Natural killer cell (primary cell): Measurements from ENCODE around the gene HDAC11. TPM values are rescaled to one million over a fixed set of nuclear protein-coding genes. Genes with fewer than 3 reads are reported as not detected.

Experiments used
- ATAC-seq, 3 donors: fragments of 150-1000 bp in 2 of 3; fragments of 200-7000 bp in 1 of 3; cut with Tn5 transposase; 1 replicate in 1 of 3; 2 replicates in 2 of 3; pipeline ENCODE4 v1.10.0; 2021; ENCODE audit warnings: mild to moderate bottlenecking in 2 of 3, moderate library complexity in 2 of 3
- DNase-seq, 2 donors: peaks; one replicate each; pipeline versions ENCODE4 v3.0.0 to v3.0.0-alpha.2; 2013 to 2021; ENCODE audit warnings: mixed read lengths in 1 of 2
- H3K27ac ChIP-seq: one replicate; pipeline ENCODE4 v1.5.1; 2013; ENCODE audit warnings: mild to moderate bottlenecking, low read length
- H3K27me3 ChIP-seq: one replicate; pipeline ENCODE4 v1.6.1; 2013; ENCODE audit warnings: low read length; ENCODE audit not compliant: control insufficient read depth, insufficient read depth
- H3K36me3 ChIP-seq: one replicate; pipeline ENCODE4 v1.6.1; 2013; ENCODE audit warnings: low read length; ENCODE audit not compliant: control insufficient read depth, insufficient read depth
- H3K4me1 ChIP-seq: one replicate; pipeline ENCODE4 v1.6.1; 2013; ENCODE audit warnings: low read length; ENCODE audit not compliant: control insufficient read depth, insufficient read depth
- H3K4me3 ChIP-seq: one replicate; pipeline ENCODE4 v1.5.1; 2013; ENCODE audit warnings: low read length
- H3K9me3 ChIP-seq: one replicate; pipeline ENCODE4 v1.6.1; 2013; ENCODE audit warnings: low read length; ENCODE audit not compliant: control insufficient read depth, insufficient read depth
- H3K27ac Mint-ChIP-seq, 2 donors: one replicate each; pipeline ENCODE4 v1.8.0; 2022; ENCODE audit warnings: mild to moderate bottlenecking in 2 of 2, mixed read lengths in 2 of 2, moderate library complexity in 1 of 2
- H3K27me3 Mint-ChIP-seq, 2 donors: one replicate each; pipeline ENCODE4 v1.8.0; 2022; ENCODE audit warnings: low read depth in 2 of 2, mixed read lengths in 2 of 2
- H3K36me3 Mint-ChIP-seq: one replicate; pipeline ENCODE4 v1.8.0; 2022; ENCODE audit warnings: mixed read lengths
- H3K4me1 Mint-ChIP-seq, 2 donors: one replicate each; pipeline ENCODE4 v1.8.0; 2022; ENCODE audit warnings: mixed read lengths in 2 of 2
- H3K4me3 Mint-ChIP-seq: one replicate; pipeline ENCODE4 v1.8.0; 2022; ENCODE audit warnings: mild to moderate bottlenecking, moderate library complexity, mixed read lengths
- H3K9me3 Mint-ChIP-seq, 2 donors: one replicate each; pipeline ENCODE4 v1.8.0; 2022; ENCODE audit warnings: mixed read lengths in 2 of 2
- CTCF ChIP-seq: fragments of 200-600 bp; IDR thresholded peaks from one replicate; pipeline ENCODE4 v1.8.0; 2022; ENCODE audit warnings: antibody characterized with exemption
- WGBS: methylation state at CpG from one replicate; pipeline ENCODE4 v1.1.7; 2013; ENCODE audit warnings: missing lambda C conversion rate; ENCODE audit not compliant: insufficient coverage; 5-methylcytosine and 5-hydroxymethylcytosine counted together
- intact Hi-C: fragments of 100-400 bp; cut with micrococcal nuclease; formaldehyde crosslinking; loops from one replicate; pipeline ENCODE4 v1.14.2; 2022
- total RNA-seq, 4 donors: library from RNA; stranded (reverse); fragments of 120-200 nt in 1 of 4; gene quantifications; one replicate each; pipeline versions ENCODE4 v1.2.3 to v1.2.4, GENCODE V29; 2013 to 2022

The HDAC11 gene
- total RNA-seq, 3 donors from 2014 or later (not counting 1 experiment from before 2014, with no cell fraction given), result 3.4 to 5.3 (median 3.9) TPM

- WGBS, result 90% methylated on average over 8 of the region's 9 CpGs
- DNase-seq (no peak), ATAC-seq (no peak)
- Mint-ChIP-seq H3K4me3 (no peak overlapping the region), H3K4me1 (peaks cover 5 to 7% of the 10 kb centered on the region in 2 donors), H3K9me3 (no peaks in the 10 kb centered on the region), H3K27ac (no peak overlapping the region), H3K36me3 (no peaks in the 10 kb centered on the region), H3K27me3 (peaks cover 9 to 20% of the 10 kb centered on the region in 2 donors)
- peaks cover 5% of the 10 kb centered on the region for H3K27me3 ChIP-seq
- TF ChIP-seq CTCF, result no peak
- intact Hi-C loops, result no loop called here
- H3K9me3 ChIP-seq, result no peaks in the 10 kb centered on the region
- H3K4me1 ChIP-seq, result no peaks in the 10 kb centered on the region
- H3K4me3 ChIP-seq, result no peak overlapping the region
- no peak overlapping the region for H3K27ac ChIP-seq
- no peaks in the 10 kb centered on the region for H3K36me3 ChIP-seq
Observed at GRCh38 chr3:13538520-13539291, 58.6 kb downstream of the HDAC11 start.

- Mint-ChIP-seq H3K27ac (no peak overlapping the region), H3K27me3 (peaks cover 14 to 20% of the 10 kb centered on the region in 2 donors)
- 91% methylated on average over 5 of the region's 5 CpGs for WGBS
Observed at GRCh38 chr3:13539292-13539638, 59.2 kb downstream of the HDAC11 start.

GRCh38 chr3:13539671-13540070 lies 59.6 kb downstream of the HDAC11 start:
- intact Hi-C loops, result no loop called here

More at GRCh38 chr3:13539292-13539638, 59.2 kb downstream of the HDAC11 start:
- H3K36me3 Mint-ChIP-seq, result no peaks in the 10 kb centered on the region
- DNase-seq, result no peak
- no peaks in the 10 kb centered on the region for H3K36me3 ChIP-seq
- H3K9me3 Mint-ChIP-seq, result no peaks in the 10 kb centered on the region
- peaks cover 2% of the 10 kb centered on the region for H3K4me1 ChIP-seq
- no peak overlapping the region for H3K27ac ChIP-seq
- ATAC-seq, result no peak
- no peaks in the 10 kb centered on the region for H3K9me3 ChIP-seq
- no peak overlapping the region for H3K4me3 Mint-ChIP-seq
- H3K4me1 Mint-ChIP-seq, result peaks cover 5 to 8% of the 10 kb centered on the region in 2 donors
- H3K4me3 ChIP-seq, result no peak overlapping the region
- intact Hi-C loops, result no loop called here
- peaks cover 5% of the 10 kb centered on the region for H3K27me3 ChIP-seq
- TF ChIP-seq CTCF, result no peak

More at GRCh38 chr3:13539671-13540070, 59.6 kb downstream of the HDAC11 start:
- H3K9me3 ChIP-seq, result no peaks in the 10 kb centered on the region
- H3K27me3 ChIP-seq, result peaks cover 5% of the 10 kb centered on the region
- Mint-ChIP-seq H3K27me3 (peaks cover 18 to 20% of the 10 kb centered on the region in 2 donors), H3K9me3 (no peaks in the 10 kb centered on the region), H3K36me3 (no peaks in the 10 kb centered on the region), H3K27ac (no peak overlapping the region), H3K4me3 (no peak overlapping the region), H3K4me1 (peaks cover 5 to 12% of the 10 kb centered on the region in 2 donors)
- peaks cover 6% of the 10 kb centered on the region for H3K4me1 ChIP-seq
- no peaks in the 10 kb centered on the region for H3K36me3 ChIP-seq
- H3K27ac ChIP-seq, result no peak overlapping the region
- WGBS, result 78% methylated on average over 8 of the region's 8 CpGs
- no peak overlapping the region for H3K4me3 ChIP-seq
- no peak for TF ChIP-seq CTCF
- DNase-seq (no peak), ATAC-seq (no peak)
